H9 (cell line): ENCODE data around the gene RABGAP1L. TPM values are rescaled to one million over a fixed set of nuclear protein-coding genes. Genes with fewer than 3 reads are reported as not detected.
A peak's percentile ranks its signal among the peaks of the same experiment; 100 is the strongest.

Source experiments
- DNase-seq: peaks from one replicate; pipeline ENCODE4 v3.0.0-alpha.2; 2017
- H2AFZ ChIP-seq: one replicate; pipeline ENCODE4 v1.6.1; 2013; ENCODE audit warnings: mild to moderate bottlenecking, low read length, control low read depth, moderate library complexity
- H2AK5ac ChIP-seq: 2 replicates; pipeline ENCODE4 v1.6.1; 2013; ENCODE audit warnings: low read length, control low read depth, mixed read lengths; ENCODE audit not compliant: insufficient read length
- H2BK120ac ChIP-seq: one replicate; pipeline ENCODE4 v1.6.1; 2013; ENCODE audit warnings: low read depth, mild to moderate bottlenecking, low read length, control low read depth, inconsistent platforms; ENCODE audit not compliant: poor library complexity, severe bottlenecking
- H2BK12ac ChIP-seq: 2 replicates; pipeline ENCODE4 v1.6.1; 2013; ENCODE audit warnings: low read length, control low read depth, mixed read lengths, low read depth; ENCODE audit not compliant: insufficient read length
- H2BK15ac ChIP-seq: 2 replicates; pipeline ENCODE4 v1.6.1; 2013; ENCODE audit warnings: low read depth, low read length, control low read depth
- H2BK20ac ChIP-seq: one replicate; pipeline ENCODE4 v1.6.1; 2013; ENCODE audit warnings: low read depth, mild to moderate bottlenecking, low read length, control low read depth, inconsistent platforms; ENCODE audit not compliant: poor library complexity, severe bottlenecking
- H2BK5ac ChIP-seq: 2 replicates; pipeline ENCODE4 v1.6.1; 2013; ENCODE audit warnings: low read length, control low read depth, mixed read lengths; ENCODE audit not compliant: insufficient read length
- H3K14ac ChIP-seq: 2 replicates; pipeline ENCODE4 v1.6.1; 2013; ENCODE audit warnings: low read length, control low read depth; ENCODE audit not compliant: insufficient read depth
- H3K18ac ChIP-seq: 2 replicates; pipeline ENCODE4 v1.6.1; 2013; ENCODE audit warnings: low read depth, mild to moderate bottlenecking, mixed read lengths, low read length, control low read depth; ENCODE audit not compliant: insufficient read length
- H3K23ac ChIP-seq: 2 replicates; pipeline ENCODE4 v1.6.1; 2013; ENCODE audit warnings: low read length, control low read depth, mixed read lengths, low read depth; ENCODE audit not compliant: insufficient read length
- H3K23me2 ChIP-seq: 2 replicates; pipeline ENCODE4 v1.6.1; 2013; ENCODE audit warnings: low read depth, mild to moderate bottlenecking, mixed read lengths, low read length, control low read depth; ENCODE audit not compliant: insufficient read length, poor library complexity, severe bottlenecking
- H3K27ac ChIP-seq: 2 replicates; pipeline ENCODE4 v1.5.1; 2013; ENCODE audit warnings: low read length, control low read depth, mixed read lengths, low read depth; ENCODE audit not compliant: insufficient read length
- H3K27me3 ChIP-seq: 2 replicates; pipeline ENCODE4 v1.6.1; 2013; ENCODE audit warnings: low read length, control low read depth, inconsistent platforms; ENCODE audit not compliant: insufficient read depth
- H3K4ac ChIP-seq: 2 replicates; pipeline ENCODE4 v1.6.1; 2013; ENCODE audit warnings: low read depth, mild to moderate bottlenecking, control low read depth, inconsistent platforms, low read length, moderate library complexity
- H3K4me1 ChIP-seq: 2 replicates; pipeline ENCODE4 v1.6.1; 2013; ENCODE audit warnings: low read length, control low read depth, inconsistent platforms; ENCODE audit not compliant: insufficient read depth
- H3K4me2 ChIP-seq: 2 replicates; pipeline ENCODE4 v1.6.1; 2013; ENCODE audit warnings: low read length, control low read depth, mixed read lengths; ENCODE audit not compliant: insufficient read length, insufficient read depth
- H3K56ac ChIP-seq: 2 replicates; pipeline ENCODE4 v1.6.1; 2013; ENCODE audit warnings: low read depth, mild to moderate bottlenecking, mixed read lengths, low read length, control low read depth; ENCODE audit not compliant: insufficient read length
- H3K79me1 ChIP-seq: 2 replicates; pipeline ENCODE4 v1.6.1; 2013; ENCODE audit warnings: low read depth, mild to moderate bottlenecking, moderate library complexity, low read length, control low read depth, inconsistent platforms; ENCODE audit not compliant: insufficient read depth, poor library complexity, severe bottlenecking
- H3K79me2 ChIP-seq: 2 replicates; pipeline ENCODE4 v1.6.1; 2013; ENCODE audit warnings: low read length, control low read depth, inconsistent platforms; ENCODE audit not compliant: insufficient read depth
- H3K9ac ChIP-seq: 2 replicates; pipeline ENCODE4 v1.6.1; 2013; ENCODE audit warnings: low read length, control low read depth, mixed read lengths; ENCODE audit not compliant: insufficient read length; ENCODE audit errors: extremely low read depth
- H3K9me3 ChIP-seq: one replicate; pipeline ENCODE4 v1.6.1; 2013; ENCODE audit warnings: low read depth, low read length, inconsistent platforms; ENCODE audit not compliant: control insufficient read depth
- H3T11ph ChIP-seq: one replicate; pipeline ENCODE4 v1.6.1; 2013; ENCODE audit warnings: mild to moderate bottlenecking, low read length, control low read depth, inconsistent platforms
- H4K20me1 ChIP-seq: one replicate; pipeline ENCODE4 v1.6.1; 2013; ENCODE audit not compliant: control insufficient read depth, insufficient read length, insufficient read depth
- H4K5ac ChIP-seq: 2 replicates; pipeline ENCODE4 v1.6.1; 2013; ENCODE audit warnings: low read depth, mild to moderate bottlenecking, mixed read lengths, low read length, control low read depth; ENCODE audit not compliant: insufficient read length
- H4K8ac ChIP-seq: replicated peaks from 2 replicates; pipeline ENCODE4 v1.6.1; 2013; ENCODE audit warnings: low read length, control low read depth, mixed read lengths, low read depth; ENCODE audit not compliant: insufficient read length
- H4K91ac ChIP-seq: 2 replicates; pipeline ENCODE4 v1.6.1; 2013; ENCODE audit warnings: low read depth, mild to moderate bottlenecking, moderate library complexity, mixed read lengths, low read length, control low read depth; ENCODE audit not compliant: insufficient read length
- H3K27ac Mint-ChIP-seq, 3 experiments: 2 replicates in 2 of 3; 3 replicates in 1 of 3; pipeline ENCODE4 v1.8.0; 2020 to 2021; ENCODE audit warnings: mixed read lengths in 3 of 3, mild to moderate bottlenecking in 1 of 3, moderate library complexity in 1 of 3
- H3K27me3 Mint-ChIP-seq: 2 replicates; pipeline ENCODE4 v1.8.0; 2021; ENCODE audit warnings: low read depth, mild to moderate bottlenecking, moderate library complexity, mixed read lengths
- H3K36me3 Mint-ChIP-seq, 3 experiments: 2 replicates in 2 of 3; 3 replicates in 1 of 3; pipeline ENCODE4 v1.8.0; 2020 to 2021; ENCODE audit warnings: low read depth in 3 of 3, mixed read lengths in 3 of 3; ENCODE audit not compliant: insufficient read depth in 1 of 3
- H3K4me1 Mint-ChIP-seq, 2 experiments: 2 replicates each; pipeline ENCODE4 v1.8.0; 2020; ENCODE audit warnings: mixed read lengths in 2 of 2
- H3K4me3 Mint-ChIP-seq, 2 experiments: 2 replicates in 1 of 2; 3 replicates in 1 of 2; pipeline ENCODE4 v1.8.0; 2020 to 2021; ENCODE audit warnings: mild to moderate bottlenecking in 2 of 2, mixed read lengths in 2 of 2, moderate library complexity in 1 of 2
- H3K9me3 Mint-ChIP-seq, 2 experiments: 2 replicates in 1 of 2; 3 replicates in 1 of 2; pipeline ENCODE4 v1.8.0; 2020; ENCODE audit warnings: mild to moderate bottlenecking in 2 of 2, mixed read lengths in 2 of 2, moderate library complexity in 1 of 2
- CTCF ChIP-seq: fragments of 200-600 bp; sonication (generic); conservative IDR thresholded peaks from 3 replicates; pipeline ENCODE4 v1.8.0; 2021; ENCODE audit warnings: antibody characterized with exemption, mild to moderate bottlenecking
- WGBS: extraction: QIAGEN DNeasy Blood & Tissue Kit; methylation state at CpG from one replicate; pipeline ENCODE4 v1.1.7; 2013; ENCODE audit warnings: missing lambda C conversion rate, low lambda C conversion rate, mixed read lengths; ENCODE audit not compliant: insufficient read length; ENCODE audit errors: extremely low coverage; 5-methylcytosine and 5-hydroxymethylcytosine counted together
- total RNA-seq: library from RNA; stranded (reverse); gene quantifications from 2 replicates; pipeline ENCODE4 v1.2.1, GENCODE V29; 2021

RABGAP1L gene
- total RNA-seq, 1 experiment from 2014 or later, result 147 TPM

GRCh38 chr1:174569240-174569639, 409.9 kb downstream of the RABGAP1L start:
- Histone ChIP-seq H4K91ac (no peak overlapping the region), H3K79me1 (no peaks in the 10 kb centered on the region), H3K9me3 (no peaks in the 10 kb centered on the region), H2AFZ (no peak overlapping the region), H3K4me2 (no peak overlapping the region), H4K5ac (no peak overlapping the region), H2BK12ac (no peak overlapping the region), H2BK120ac (no peak overlapping the region), H2BK5ac (no peak overlapping the region), H4K20me1 (no peaks in the 10 kb centered on the region), H3K23ac (no peak overlapping the region), H2BK15ac (no peak overlapping the region), H3K79me2 (no peaks in the 10 kb centered on the region), H3K23me2 (no peaks in the 10 kb centered on the region), H3K27me3 (no peaks in the 10 kb centered on the region), H3K9ac (no peak overlapping the region), H3K4me1 (peaks cover 3% of the 10 kb centered on the region), H2BK20ac (no peak overlapping the region), H2AK5ac (no peak overlapping the region), H3K27ac (no peak overlapping the region), H3K14ac (no peak overlapping the region), H3K4ac (no peak overlapping the region), H3T11ph (no peak overlapping the region), H3K18ac (no peak overlapping the region), H4K8ac (no peak overlapping the region), H3K56ac (no peak overlapping the region)
- no peaks in the 10 kb centered on the region for H3K36me3 Mint-ChIP-seq
- peaks cover 9 to 10% of the 10 kb centered on the region in 2 experiments for H3K4me1 Mint-ChIP-seq
- H3K4me3 Mint-ChIP-seq, result no peak overlapping the region
- DNase-seq, result no peak
- WGBS, result no CpG with 5 or more reads among the region's 3 CpGs
- TF ChIP-seq CTCF, result no peak
- H3K9me3 Mint-ChIP-seq, result peaks cover 3 to 4% of the 10 kb centered on the region in 2 experiments; a peak in 3 of 5 replicates
- no peaks in the 10 kb centered on the region for H3K27me3 Mint-ChIP-seq
- H3K27ac Mint-ChIP-seq, result peak overlapping the region in 1 of 3 experiments; percentile 54; a peak in 1 of 7 replicates
